ENCODE results near the gene PHOX2A. TPM values are rescaled to one million over a fixed set of nuclear protein-coding genes. Genes with fewer than 3 reads are reported as not detected.
"Not testable (repeated sequence)": the region's sequence is repeated elsewhere in the genome, so short reads cannot be mapped to it uniquely, and the experiment has no call there.

PHOX2A gene
- polyA plus RNA-seq (ENCODE audit: insufficient read length in 3 of 3) = under 1 TPM in 1 of 3 donors, not detected in 2; 0.22 TPM
- long read RNA-seq, donor 1 = 0 reads
- long read RNA-seq, donor 2 = 0 reads
- long read RNA-seq, donor 3, partial matches to known transcripts = 143 of 143 reads
- long read RNA-seq, donor 3, other reads (novel, unspliced or antisense) = 0 of 143 reads
- long read RNA-seq, donor 4 = 0 reads
- long read RNA-seq, donor 5 = 0 reads
- long read RNA-seq, donor 6 = 0 reads
- long read RNA-seq, donor 7 = 0 reads
- long read RNA-seq, donor 8 = 0 reads
- long read RNA-seq, donor 9 = 0 reads
- long read RNA-seq, donor 10 = 0 reads
- long read RNA-seq, donor 11 = 0 reads
- long read RNA-seq, donor 12 = 0 reads
- long read RNA-seq, donor 13 = 0 reads
- long read RNA-seq, donor 14 = 0 reads
- long read RNA-seq, donor 15 = 0 reads
- long read RNA-seq, donor 16 = 0 reads

DNA sequence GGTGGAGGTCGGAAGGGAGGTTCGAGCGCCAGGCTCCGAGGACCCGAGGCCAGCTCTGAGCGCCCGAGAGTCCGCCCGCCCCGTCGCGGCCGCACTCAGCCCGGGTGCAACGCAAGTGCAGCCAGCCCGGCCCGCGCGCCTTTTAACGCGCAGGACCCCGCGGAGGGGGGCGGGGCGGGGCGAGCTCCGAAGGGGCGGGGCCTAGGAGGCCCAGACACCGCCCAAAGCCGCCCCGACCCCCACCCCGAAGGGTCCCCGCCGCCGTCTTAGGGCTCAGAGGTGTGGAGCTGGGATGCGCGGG, at the start of gene PHOX2A:
PHOX2A (minus strand) TSS at position 117 of the 301 bp plus-strand sequence. CDS start 172 bp downstream, outside the sequence.
- DNase-seq (ENCODE audit: extremely low read depth in 1 of 11, low read depth in 9 of 11, low spot score in 4 of 11) = no peak

DNA sequence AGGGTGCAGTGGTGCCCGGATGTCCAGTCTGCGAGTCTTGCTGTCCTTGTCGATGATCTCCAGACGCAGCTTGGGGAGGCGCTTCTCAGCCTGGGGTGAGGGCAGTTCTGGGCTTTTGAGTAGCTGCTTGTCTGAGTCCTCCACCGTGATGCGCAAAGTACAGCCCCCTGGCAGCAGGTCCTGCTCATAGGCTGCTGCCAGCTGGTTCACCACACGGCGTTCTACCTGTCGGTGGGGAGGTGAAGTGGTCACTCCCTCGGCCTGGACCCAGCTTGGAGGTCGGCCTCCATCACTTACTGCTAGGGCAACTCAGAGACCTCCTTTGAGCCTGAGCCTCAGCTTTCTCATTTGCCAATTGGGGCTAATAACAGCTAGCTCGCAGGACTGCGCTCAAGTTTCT, 49.4 kb upstream of the PHOX2A start:
- no peak for DNase-seq (ENCODE audit: extremely low read depth in 1 of 11, low read depth in 9 of 11, low spot score in 4 of 11)

DNA sequence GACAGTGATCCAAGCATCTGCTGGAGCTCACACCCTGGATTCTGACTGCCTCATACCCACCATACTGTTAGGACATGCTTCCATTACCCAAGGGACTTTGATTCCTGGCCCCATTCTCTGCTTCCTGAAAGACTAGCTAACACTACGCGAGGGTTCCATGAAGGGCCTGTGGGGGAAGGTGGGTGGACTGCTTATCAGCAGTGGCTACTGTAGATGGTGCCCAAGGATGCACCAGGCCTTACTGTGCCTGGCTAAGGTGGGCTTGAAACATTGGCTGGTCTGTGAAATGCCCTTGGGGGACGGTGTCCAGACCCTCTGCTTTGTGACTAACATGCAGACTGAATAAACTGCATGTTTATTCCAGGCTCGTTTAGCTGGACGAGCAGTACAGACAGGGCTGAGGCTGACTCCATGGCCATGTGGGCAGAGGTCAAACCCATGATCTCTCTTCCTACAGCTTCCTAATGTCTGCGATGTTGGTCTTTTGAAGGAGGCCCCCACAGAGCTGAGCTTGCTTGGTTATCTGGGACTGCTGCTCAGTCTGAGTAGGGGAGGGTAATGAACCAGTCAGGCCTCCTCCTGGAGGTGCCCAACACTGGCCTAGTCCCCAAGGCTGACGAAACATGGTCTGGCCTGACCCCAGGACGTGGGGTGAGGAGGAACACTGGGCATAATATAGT, 48.3 kb upstream of the PHOX2A start:
- DNase-seq (ENCODE audit: extremely low read depth in 1 of 11, low read depth in 9 of 11, low spot score in 4 of 11) = no peak

DNA sequence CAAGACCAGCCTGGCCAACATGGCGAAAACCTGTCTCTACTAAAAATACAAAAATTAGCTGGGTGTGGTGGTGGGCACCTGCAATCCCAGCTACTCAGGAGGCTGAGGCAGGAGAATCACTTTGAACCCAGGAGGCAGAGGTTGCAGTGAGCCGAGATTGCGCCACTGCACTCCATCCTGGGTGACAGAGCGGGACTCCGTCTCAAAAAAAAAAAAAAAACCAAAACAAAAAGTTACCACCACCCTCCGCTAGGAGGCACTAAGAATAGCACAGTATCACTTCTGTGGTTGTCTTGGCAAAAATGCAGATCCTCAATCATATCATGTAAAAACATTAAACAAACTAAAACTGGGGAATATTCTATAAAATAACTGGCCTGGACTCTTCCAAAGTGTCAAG, 46.8 kb upstream of the PHOX2A start:
- DNase-seq (ENCODE audit: extremely low read depth in 1 of 11, low read depth in 9 of 11, low spot score in 4 of 11) = not testable (repeated sequence)

DNA sequence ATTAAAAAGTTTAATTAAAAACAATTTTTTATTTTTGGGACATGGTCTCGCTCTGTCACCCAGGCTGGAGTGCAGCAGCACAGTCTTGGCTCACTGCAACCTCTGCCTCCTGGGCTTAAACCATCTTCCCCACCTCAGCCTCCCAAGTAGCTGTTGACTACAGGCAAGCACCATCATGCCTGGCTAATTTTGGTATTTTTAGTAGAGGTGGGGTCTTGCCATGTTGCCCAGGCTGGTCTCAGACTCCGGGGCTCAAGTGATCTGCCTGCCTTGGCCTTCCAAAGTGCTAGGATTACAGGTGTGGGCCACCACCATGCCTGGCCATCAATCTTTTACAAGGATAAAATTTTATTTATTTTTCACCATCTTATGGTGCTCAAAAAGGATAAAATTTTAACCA, 43.3 kb upstream of the PHOX2A start:
- DNase-seq (ENCODE audit: extremely low read depth in 1 of 11, low read depth in 9 of 11, low spot score in 4 of 11) = no peak

DNA sequence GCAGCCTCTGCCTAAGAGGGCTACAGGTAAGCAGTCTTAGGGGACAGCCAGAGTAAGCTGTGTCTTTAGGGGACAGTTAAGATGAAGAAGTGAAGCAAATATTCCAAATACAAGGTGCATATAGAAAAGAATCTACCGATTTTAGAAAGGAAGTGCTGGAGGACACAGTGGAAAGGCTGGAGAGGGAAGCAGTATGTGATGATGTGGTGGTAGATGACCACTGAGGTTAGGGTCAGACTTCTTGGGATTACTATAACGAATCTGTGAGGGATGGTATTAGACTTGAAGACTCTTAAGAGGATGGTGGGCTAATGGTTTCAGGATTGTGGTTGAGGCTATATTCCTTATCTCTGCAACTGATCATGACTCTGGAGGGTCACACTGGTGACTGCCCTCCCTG, 40.0 kb upstream of the PHOX2A start:
- DNase-seq (ENCODE audit: extremely low read depth in 1 of 11, low read depth in 9 of 11, low spot score in 4 of 11) = no peak

DNA sequence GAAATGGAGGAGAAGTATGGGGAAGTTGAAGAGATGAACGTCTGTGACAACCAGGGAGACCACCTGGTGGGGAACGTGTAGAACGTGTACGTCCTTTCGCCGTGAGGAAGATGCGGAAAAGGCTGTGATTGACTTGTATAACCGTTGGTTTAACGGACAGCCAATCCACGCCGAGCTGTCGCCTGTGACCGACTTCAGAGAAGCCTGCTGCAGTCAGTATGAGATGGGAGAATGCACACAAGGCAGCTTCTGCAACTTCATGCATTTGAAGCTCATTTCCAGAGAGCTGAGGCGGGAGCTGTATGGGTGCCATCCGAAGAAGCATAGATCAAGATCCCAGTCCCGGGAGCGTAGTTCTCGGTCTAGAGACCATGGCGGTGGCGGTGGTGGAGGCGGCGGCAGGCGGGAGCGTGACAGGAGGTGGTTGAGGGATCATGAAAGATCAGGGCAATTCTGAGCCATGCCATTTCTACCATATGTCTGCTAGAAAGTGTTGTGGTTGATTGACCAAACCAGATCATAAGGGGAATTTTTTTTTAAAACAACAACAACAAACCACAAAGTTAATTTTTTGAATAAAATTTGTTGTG, 36.8 kb upstream of the PHOX2A start:
- DNase-seq (ENCODE audit: extremely low read depth in 1 of 11, low read depth in 9 of 11, low spot score in 4 of 11) = no peak

DNA sequence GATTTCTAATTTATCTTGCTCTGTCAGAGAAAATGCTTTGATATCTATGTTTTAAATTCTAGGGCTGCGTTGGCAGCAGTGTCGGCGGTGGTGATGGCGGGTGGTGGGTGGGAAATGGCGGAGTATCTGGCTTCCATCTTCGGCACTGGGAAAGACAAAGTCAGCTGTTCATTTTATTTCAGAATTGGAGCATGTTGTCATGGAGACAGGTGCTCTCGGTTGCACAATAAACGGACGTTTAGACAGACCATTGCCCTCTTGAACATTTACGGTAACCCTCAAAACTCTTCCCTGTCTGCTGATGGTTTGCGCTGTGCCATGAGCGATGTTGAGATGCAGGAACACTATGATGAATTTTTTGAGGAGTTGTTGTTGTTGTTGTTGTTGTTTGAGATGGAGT, 36.1 kb upstream of the PHOX2A start:
- DNase-seq (ENCODE audit: extremely low read depth in 1 of 11, low read depth in 9 of 11, low spot score in 4 of 11) = no peak

DNA sequence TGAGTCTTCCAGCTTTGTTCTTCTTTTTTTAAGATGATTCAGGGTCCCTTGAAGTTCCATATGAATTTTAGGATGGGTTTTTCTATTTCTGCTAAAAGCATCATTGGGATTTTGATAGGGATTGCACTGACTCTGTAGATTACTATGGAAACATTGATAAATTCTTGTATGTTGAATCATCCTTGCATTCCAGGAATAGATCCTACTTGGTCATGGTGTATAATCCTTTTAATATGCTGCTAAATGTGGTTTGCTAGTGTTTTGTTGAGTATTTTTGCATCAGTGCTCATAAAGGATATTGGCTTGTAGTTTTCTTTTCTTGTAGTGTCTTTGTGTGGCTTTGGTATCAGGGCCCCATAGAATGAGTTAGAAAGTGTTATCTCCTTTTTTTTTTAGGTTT, 34.9 kb upstream of the PHOX2A start:
- DNase-seq (ENCODE audit: extremely low read depth in 1 of 11, low read depth in 9 of 11, low spot score in 4 of 11) = no peak

DNA sequence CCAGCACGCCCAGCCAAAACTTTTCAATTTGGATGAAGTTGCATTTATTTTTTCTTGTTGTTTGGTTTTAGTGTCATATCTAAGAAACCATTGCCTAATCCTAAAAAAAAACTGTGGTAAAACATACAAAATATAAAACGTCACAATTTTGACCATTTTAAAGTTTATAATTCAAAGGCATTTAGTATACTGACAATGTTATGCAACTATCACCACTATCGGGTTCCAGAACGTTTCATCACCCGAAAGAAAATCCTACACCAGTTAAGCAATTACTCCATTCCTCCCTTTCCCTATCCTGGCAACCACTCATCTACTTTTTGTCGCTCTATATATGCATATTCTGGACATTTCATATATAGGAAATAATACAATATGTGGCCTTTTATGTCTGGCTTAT, 30.5 kb upstream of the PHOX2A start:
- no peak for DNase-seq (ENCODE audit: extremely low read depth in 1 of 11, low read depth in 9 of 11, low spot score in 4 of 11)

DNA sequence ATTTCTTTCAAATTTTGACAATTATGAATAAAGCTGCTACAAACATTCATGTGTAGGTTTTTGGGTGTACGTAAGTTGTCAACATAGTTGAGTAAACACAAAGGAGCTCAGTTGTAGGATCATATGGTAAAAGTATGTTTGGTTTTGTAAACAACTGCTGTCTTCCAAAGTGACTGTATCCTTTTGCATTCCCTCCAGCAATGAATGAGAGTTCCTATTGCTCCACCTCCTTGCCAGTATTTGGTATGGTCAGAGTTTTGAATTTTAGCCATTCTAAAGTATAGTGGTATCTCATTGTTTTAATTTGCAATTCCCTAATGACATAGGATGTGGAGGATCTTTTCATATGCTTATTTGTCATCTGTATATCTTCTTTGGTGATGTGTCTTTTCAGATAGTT, 28.0 kb upstream of the PHOX2A start:
- no peak for DNase-seq (ENCODE audit: extremely low read depth in 1 of 11, low read depth in 9 of 11, low spot score in 4 of 11)

DNA sequence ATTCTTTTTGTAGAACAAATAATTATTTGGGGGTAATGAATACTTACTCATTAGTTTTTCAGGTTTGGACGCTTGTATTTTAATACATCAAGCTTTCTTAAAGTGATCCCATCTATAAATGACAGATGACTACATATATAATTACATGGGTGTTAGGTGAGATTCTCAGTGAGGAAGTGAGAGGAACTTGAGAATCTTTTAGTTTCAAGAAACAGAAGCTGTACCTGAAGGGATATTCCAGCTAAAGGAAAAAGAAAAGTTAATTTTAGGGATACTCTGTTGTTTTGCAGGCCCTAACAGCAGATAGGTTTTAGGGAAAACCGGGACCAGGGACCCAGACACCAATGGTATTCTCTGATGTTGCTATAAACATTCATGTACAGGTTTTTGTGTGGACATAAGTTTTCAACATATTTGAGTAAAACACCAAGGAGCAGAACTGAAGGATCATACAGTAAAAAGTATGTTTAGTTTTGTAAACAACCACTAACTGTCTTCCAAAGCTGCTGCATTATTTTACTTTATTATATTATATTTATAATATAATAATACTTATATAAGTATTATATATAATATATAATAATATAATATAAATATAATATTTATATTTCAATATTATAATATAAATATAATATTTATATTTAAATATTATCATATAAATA, 24.1 kb upstream of the PHOX2A start:
- no peak for DNase-seq (ENCODE audit: extremely low read depth in 1 of 11, low read depth in 9 of 11, low spot score in 4 of 11)

DNA sequence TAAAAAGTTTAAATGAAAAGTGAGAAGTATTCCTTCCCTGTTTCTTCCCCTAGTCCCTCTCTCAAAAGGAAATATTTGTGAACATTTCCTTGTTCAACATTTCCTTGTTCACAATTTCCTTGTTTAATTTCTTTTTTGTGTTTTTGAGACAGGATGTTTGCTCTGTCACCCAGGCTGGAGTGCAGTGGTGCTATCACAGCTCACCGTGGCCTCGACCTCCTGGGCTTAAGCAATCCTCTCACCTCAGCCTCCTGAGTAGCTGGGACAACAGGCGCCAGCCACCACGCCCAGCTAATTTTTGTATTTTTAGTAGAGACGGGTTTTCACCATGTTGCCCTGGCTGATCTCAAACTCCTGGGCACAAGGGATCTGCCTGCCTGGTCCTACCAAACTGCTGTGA, 23.0 kb upstream of the PHOX2A start:
- DNase-seq (ENCODE audit: extremely low read depth in 1 of 11, low read depth in 9 of 11, low spot score in 4 of 11) = not testable (repeated sequence)

DNA sequence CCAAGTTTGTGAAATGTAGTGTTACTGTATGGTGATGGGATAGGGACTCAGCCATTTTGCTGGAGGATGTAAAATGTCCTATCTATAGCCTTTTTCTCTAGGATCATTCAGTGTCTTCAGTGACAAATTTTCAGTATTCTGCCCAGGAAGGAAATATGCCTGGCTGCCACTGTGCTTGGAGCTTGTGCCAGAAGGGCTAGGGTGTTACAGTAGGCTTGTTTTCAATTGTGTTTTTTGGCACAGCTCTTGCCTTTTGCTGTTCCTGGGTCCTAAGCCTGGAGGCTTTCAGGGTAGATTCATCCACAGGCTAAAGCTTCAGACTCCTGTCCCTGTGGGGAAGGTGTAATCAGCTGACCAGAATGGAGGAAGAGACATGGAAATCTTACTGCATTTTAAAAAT, 22.0 kb upstream of the PHOX2A start:
- no peak for DNase-seq (ENCODE audit: extremely low read depth in 1 of 11, low read depth in 9 of 11, low spot score in 4 of 11)

DNA sequence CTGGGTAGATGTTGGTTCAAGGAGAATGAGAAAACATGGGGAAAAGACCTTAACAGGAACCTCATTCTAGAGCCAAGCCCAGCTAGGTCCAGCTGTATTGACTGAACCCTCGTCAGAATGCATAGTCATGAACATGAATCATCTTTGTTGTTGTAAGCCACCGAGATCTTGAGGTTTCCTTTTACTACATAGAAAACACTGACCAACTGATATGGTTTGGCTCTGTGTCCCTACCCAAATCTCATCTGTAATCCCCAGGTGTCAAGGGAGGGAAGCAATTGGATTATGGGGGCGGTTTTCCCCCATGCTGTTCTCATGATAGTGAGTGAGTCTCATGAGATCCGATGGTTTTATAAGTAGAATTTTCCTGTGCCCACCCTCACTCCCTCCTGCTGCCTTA, 19.4 kb upstream of the PHOX2A start:
- DNase-seq (ENCODE audit: extremely low read depth in 1 of 11, low read depth in 9 of 11, low spot score in 4 of 11) = no peak

DNA sequence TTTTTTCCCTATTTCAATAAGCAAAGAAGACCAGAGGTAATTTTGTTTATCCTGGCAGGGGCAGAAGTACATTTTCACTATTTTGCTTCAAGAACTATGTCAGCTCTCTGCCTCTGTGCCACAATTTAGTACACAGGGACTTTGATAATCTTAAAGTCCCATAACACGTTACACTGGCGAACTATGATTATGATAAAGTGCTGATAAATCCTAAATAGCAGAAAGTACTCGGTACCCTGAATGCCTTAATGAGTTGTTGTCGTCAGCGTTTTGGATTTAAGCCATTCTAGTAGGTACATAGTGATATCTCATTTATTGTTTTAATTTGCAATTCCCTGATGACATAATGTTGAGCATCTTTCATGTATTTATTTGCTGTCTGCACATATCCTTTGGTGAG, 16.6 kb upstream of the PHOX2A start:
- DNase-seq (ENCODE audit: extremely low read depth in 1 of 11, low read depth in 9 of 11, low spot score in 4 of 11) = no peak

DNA sequence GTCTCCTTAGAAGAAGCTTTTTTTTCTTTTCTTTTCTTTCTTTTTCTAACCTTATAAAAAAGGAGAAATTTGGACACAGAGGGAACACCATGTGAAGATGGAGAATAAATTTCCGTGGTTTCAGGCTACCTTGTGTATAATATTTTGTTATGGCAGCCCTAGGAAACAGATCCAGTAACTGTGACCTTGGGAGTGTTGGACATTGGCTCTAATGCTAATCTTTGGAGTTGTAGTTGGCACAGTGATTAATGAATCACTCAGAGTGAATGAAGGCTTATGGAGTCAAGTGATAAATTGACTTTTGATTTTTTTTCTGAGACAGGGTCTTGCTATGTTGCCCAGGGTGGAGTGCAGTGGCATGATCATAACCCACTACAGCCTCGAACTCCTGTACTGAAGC, 15.5 kb upstream of the PHOX2A start:
- no peak for DNase-seq (ENCODE audit: extremely low read depth in 1 of 11, low read depth in 9 of 11, low spot score in 4 of 11)

DNA sequence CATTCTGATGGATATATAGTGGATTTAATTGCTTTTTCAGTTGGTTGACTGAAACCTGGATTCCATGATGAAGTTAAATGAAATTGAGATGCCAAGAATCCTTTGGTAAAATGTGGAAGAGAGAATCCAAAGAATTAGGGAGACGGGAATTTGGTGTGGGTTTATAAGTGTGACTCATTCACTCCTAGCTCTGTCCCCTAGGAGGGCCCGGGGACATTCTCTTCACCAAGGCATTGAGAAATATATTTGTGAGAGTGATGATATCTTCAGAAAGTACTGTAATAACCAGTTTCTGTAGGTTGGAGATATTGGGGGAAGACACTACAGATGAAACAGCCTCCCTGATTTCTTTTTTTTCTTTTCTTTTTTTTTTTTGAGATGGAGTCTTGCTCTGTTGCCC, 13.6 kb upstream of the PHOX2A start:
- no peak for DNase-seq (ENCODE audit: extremely low read depth in 1 of 11, low read depth in 9 of 11, low spot score in 4 of 11)

DNA sequence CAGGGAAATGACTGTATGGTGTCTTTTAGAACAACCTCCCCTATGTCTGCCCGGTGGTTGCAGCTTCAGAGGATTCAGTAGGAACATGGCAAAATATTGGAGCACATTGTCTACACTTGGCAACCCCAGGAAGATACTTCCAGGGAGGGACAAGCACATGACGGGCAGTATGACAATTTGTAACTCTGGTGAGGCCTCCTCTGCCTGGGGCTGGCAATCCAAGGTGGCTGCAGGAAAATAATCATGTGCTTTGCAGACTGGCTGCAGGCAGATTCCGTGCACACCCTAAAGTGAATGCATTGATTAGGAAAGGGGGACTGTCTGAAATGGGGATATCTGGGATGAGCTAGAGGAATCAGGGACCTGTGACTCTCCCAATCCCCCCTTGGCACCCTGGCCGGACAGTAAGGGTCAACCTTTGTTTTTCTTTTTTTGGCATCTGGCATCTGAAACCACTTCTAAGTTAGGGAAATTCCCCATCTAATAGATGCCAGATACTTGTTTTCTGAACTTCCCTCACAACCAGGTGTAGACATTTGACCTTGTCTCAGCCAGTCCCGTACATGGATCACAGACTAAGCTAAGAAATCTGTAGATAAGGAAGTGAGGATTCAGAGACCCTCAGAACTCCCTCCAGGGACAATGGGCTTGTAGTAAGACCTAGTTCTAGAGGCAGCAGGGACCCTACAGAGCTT, 10.5 kb upstream of the PHOX2A start:
- DNase-seq (ENCODE audit: extremely low read depth in 1 of 11, low read depth in 9 of 11, low spot score in 4 of 11) = no peak
